HG03457 (cell line): ENCODE results near the gene SMAGP.
"Not testable (repeated sequence)": the region's sequence is repeated elsewhere in the genome, so short reads cannot be mapped to it uniquely, and the experiment has no call there.

Experiments used
- ATAC-seq: cut with Tn5 transposase; IDR thresholded peaks from one replicate; pipeline ENCODE4 v1.9.1; 2021; ENCODE audit warnings: moderate number of reproducible peaks; ENCODE audit not compliant: unreplicated experiment

Gene SMAGP

DNA sequence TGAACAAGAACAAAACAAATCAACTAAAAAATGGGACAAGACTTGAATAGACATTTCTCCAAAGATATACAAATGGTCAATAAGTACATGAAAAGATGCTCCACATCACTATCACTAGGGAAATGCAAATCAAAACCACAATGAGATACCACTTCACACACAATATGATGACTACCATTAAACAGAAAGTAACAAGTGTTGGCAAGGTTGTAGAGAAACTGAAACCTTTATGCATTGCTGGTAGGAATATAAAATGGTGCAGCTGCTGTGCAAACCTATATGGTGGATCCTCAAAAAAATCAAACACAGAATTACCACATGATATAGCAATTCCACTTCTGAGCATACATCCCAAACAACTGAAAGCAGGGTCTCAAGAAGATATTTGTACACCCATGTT, 5.2 kb downstream of the SMAGP start:
- ATAC-seq = no peak

GRCh38 chr12:51264297-51264696, 5.9 kb downstream of the SMAGP start:
- no peak for ATAC-seq

GRCh38 chr12:51263341-51263740, 6.9 kb downstream of the SMAGP start:
- ATAC-seq = no peak

- no peak for ATAC-seq
Measured at GRCh38 chr12:51262758-51263177, 7.4 kb downstream of the SMAGP start.

DNA sequence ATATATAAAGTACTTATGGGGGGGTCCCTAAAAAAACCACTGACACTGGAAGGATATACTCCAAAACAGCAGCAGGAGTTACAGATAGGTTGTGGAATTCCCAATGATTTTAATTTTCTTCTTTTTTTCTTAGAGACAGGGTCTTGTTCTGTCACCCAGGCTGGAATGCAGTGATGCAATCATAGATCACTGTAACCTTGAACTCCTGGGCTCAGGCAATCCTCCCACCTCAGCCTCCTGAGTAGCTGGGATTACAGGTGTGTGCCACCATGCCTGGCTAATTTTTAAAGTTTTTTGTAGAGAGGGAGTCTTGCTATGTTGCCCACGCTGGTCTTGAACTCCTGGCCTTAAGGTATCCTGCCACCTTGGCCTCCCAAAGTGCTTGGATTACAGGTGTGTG, 10.6 kb downstream of the SMAGP start:
- ATAC-seq = not testable (repeated sequence)

GRCh38 chr12:51254536-51254935, 15.7 kb downstream of the SMAGP start:
- no peak for ATAC-seq

DNA sequence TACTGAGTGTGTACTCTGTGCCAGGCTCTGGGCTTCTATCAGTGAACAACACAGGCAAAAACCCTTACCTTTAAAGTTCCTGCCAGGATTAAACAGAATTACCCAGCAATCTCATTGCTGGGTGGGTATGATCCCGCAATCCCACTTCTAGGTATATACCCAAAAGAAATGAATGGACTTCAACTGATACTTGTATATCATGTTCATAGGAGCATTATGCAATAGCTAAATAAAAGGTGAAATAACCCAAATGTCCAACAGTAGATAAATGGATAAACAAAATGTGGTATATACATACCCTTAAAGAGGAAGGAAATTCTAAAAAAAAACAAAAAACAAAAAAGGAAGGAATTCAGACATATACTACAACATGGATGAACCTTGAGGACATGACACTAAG, 16.9 kb downstream of the SMAGP start:
- ATAC-seq = no peak

DNA sequence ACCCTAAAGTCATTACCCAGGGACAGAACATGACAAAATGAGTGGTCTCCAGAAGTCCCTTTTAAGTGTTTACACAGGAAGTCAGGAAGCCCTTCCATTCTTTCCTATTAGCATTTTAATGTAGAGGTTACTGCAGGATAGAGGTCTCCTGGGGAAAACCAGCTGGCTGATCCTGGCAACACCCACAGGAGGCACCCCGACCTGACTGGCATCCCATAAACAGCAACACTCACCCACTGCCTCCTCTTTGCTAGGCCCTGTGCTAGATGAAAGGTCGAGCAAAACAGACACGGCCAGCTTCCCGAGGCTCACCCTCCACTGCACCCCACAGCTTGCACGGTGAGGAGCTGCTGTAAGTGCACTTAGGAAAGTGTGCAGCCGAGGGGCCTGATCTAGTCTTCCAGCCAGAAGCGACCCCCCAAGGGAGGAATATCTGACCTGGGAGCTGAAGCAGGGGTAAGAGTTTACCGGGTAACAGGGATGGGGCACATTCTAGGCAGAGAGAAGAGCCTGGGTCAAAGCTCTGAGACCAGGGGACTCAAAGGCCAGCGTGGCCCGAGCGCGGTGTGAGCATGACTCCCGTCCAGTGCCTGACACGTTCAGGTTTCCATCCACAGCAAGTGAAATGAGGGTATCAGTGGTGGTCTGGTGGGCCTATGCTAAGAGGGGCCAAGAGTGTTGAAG, 22.6 kb downstream of the SMAGP start:
- ATAC-seq = no peak

GRCh38 chr12:51246254-51246853, 23.9 kb downstream of the SMAGP start:
- ATAC-seq = no peak

GRCh38 chr12:51245476-51246253, 24.6 kb downstream of the SMAGP start:
- no peak for ATAC-seq

DNA sequence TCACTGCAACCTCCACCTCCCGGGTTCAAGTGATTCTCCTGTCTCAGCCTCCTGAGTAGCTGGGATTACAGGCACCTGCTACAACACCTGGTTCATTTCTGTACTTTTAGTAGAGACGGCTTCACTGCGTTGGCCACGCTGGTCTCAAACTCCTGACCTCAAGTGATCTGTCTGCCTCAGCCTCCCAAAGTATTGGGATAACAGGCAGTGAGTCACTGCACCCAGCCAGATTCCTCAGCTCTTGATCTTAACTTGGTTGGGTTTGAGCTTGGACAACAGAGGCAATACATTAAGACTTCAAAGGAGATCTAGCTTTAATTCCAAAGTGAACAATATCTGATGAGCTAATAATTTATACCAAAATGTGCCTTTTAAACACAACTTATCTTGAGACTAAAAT, 25.9 kb downstream of the SMAGP start:
- no peak for ATAC-seq

DNA sequence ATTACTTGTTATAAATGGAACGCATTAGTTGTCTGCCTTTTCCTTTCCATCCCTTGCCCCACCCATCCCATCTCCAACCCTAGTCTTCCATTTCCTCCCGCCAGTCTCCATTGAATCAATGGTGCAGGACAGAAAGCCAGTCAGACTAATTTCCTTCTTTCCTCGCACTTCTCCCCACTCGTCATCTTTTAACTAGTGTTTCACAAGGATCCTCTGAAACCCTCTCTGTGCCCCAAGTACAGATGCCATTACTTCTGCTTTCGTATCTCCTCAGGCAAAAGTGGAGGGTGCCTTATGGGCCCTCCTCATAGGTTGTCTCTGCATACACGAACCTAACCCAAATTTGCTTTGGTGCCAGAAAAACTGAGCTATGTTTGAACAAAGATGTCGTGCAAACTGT, 27.3 kb downstream of the SMAGP start:
- no peak for ATAC-seq

DNA sequence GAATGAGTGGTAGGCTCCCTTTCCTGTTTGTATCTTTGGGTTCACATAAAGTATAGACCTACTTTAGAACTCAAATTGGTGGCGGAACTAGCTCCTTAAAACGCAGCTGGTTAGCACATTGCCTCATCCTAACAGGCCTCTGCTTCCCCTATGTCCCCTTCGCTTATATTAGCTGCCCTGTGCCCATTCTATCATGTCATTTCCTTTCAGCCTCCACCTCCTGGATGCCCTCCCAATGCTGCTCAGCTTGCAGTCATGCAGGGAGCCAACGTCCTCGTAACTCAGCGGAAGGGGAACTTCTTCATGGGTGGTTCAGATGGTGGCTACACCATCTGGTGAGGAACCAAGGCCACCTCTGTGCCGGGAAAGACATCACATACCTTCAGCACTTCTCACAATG, 28.1 kb downstream of the SMAGP start:
- ATAC-seq = no peak

DNA sequence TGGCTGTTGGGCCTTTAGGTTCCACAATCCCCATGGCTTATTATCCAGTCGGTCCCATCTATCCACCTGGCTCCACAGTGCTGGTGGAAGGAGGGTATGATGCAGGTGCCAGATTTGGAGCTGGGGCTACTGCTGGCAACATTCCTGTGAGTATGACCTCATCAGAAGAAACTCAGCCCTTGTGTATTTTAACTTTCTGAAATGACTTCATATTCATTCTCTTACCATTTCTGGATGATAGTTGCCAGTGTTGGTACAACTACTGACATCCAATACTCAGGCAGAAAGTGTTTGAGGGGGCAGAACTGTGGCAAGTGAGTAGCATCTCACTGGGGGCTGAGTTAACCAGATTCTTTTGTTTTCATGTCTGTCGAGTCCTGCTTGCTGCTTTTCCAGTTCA, 29.2 kb downstream of the SMAGP start:
- ATAC-seq = no peak

- ATAC-seq = peak; percentile 85
Measured at GRCh38 chr12:51238510-51239334, 31.5 kb downstream of the SMAGP start, which contains the start of gene DAZAP2. Gene DAZAP2 (plus strand): TSS chr12:51238826. CDS start chr12:51238908, 82 bp downstream.

GRCh38 chr12:51238037-51238509, 32.1 kb downstream of the SMAGP start:
- ATAC-seq = no peak

GRCh38 chr12:51234530-51234929, 35.7 kb downstream of the SMAGP start:
- ATAC-seq = no peak

- no peak for ATAC-seq
Measured at GRCh38 chr12:51232642-51233041, 37.6 kb downstream of the SMAGP start.

GRCh38 chr12:51229116-51229809, 41.0 kb downstream of the SMAGP start:
- ATAC-seq = no peak

DNA sequence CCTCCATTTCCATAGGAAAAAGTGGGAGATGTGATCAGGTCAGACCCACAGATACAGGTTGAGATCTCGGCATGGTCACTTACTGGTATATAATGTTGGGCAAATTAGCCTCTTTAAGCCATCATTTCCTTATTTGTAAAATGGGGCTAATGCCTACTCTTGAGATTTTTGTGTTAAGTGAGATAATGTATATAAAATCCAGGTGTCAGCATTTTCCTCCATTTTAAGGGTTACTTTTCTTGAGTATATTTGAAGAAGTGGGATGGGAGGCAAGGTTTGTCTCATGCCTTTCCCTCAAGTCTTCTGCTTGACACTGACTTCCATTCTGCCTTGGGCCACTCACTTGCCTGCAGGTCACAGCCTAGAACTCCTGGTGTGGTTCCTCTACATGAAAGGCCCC, 42.3 kb downstream of the SMAGP start:
- no peak for ATAC-seq
